GM12801 (cell line): Measurements from ENCODE around the gene OR10G7.

Source experiments
- TF ChIP-seq, protein P1 (sequence below): IDR thresholded peaks from one replicate; pipeline ENCODE4 v1.5.1; 2011; ENCODE audit warnings: control low read depth; ENCODE audit not compliant: insufficient read length; ENCODE audit errors: extremely low read depth

The OR10G7 gene, protein sequence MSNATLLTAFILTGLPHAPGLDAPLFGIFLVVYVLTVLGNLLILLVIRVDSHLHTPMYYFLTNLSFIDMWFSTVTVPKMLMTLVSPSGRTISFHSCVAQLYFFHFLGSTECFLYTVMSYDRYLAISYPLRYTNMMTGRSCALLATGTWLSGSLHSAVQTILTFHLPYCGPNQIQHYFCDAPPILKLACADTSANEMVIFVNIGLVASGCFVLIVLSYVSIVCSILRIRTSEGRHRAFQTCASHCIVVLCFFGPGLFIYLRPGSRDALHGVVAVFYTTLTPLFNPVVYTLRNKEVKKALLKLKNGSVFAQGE

DNA sequence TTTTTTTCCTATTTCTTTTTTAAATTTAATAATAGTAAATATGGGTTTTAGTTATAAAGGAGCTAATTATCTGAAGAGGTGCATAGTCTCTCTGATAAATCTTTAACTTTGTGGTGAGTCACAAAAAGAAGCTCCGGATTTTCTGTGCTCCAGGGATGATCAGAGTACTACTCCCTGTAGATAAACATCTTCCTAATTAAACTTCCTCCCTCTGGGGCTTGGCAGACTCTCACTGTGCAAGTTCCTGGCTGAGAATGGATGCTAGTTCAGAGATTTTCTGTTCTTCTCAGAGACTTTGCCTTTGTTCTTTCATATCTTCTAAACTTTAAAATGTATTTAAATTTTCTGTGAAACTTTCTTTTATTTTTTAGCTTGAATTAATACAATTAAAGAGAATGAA, at the start of gene OR10G7:
Gene OR10G7 (minus strand): TSS at position 72 of the 400 bp plus-strand sequence. CDS start 2,324 bp downstream, outside the sequence.
- TF ChIP-seq, protein P1, sequence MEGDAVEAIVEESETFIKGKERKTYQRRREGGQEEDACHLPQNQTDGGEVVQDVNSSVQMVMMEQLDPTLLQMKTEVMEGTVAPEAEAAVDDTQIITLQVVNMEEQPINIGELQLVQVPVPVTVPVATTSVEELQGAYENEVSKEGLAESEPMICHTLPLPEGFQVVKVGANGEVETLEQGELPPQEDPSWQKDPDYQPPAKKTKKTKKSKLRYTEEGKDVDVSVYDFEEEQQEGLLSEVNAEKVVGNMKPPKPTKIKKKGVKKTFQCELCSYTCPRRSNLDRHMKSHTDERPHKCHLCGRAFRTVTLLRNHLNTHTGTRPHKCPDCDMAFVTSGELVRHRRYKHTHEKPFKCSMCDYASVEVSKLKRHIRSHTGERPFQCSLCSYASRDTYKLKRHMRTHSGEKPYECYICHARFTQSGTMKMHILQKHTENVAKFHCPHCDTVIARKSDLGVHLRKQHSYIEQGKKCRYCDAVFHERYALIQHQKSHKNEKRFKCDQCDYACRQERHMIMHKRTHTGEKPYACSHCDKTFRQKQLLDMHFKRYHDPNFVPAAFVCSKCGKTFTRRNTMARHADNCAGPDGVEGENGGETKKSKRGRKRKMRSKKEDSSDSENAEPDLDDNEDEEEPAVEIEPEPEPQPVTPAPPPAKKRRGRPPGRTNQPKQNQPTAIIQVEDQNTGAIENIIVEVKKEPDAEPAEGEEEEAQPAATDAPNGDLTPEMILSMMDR = no peak

DNA sequence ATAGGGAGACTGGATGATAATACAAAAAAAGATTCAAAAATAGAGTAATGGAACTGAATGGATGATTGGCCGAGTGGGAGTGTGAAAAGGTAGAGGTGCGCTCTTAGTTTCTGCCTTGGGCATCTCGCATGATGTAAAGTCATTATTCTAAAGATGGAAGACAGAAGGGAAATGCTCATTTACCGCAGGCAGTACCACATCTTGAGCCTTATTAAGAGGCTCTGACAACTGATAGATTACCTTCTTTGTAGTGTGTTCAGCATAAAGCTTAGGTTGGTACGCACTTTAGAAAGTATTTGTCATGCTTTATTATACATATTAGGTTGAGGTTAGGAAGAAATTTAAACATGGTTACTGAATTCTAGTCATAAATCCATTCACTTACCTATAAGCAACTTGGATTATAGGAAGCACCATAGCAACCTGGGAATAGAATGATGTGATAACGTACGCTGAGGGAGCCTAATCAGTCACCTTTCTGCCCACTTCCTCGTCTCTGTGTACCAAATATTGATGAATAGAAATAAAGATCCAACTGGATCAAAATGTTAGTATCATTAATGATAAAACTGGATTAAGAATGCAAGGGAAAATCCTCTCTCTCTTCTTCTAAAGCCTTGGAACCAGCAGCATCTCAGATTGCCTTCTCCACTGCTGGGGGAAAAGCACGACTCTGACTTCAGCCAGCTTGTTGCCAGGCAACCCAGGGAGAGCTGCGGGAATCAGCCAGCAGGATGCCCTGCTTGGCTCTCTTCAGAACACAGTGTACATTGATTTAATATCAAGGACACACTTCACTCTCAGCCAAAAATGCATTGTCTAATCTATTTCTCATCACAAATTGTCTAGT, 45.1 kb upstream of the OR10G7 start:
- TF ChIP-seq, protein P1 = no peak

DNA sequence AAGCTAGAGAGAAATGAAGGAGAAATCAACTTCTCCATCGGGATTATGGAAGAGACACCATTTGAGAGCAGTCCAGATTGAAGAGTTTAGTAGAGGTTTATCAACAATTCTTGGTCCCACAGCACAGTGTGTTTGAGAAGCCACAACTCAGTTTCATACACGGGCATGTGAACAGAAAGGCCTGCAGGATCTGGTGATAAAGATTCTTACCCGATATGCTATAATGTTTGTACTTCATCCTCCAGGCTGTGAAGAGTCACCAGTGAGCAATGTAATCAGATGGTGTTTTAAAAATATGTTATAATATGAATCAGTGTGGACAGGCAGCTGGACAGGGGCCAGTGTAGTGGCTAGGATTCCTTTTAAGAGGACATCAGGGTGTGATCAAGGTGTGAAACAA, 44.5 kb upstream of the OR10G7 start:
- TF ChIP-seq, protein P1 = no peak

DNA sequence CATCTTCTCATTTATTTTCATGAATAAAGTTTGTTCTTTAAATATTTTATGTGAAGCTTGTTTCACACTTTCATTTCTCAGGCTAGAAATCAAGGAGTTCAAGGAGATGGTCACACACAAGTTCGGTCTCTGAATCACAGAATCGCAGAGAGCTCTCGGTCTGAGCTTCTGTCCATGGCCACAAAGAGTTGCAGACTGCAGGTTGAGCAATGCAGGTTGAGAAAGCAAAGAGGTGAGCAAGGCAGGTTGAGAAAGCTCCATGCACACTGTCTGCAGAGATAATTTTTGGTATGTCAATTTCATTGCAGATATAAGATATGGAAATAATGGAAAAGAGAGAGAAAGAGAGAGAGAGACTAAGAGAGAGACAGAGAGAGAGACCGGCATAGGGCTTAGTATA, 41.2 kb upstream of the OR10G7 start:
- TF ChIP-seq, protein P1 = no peak

DNA sequence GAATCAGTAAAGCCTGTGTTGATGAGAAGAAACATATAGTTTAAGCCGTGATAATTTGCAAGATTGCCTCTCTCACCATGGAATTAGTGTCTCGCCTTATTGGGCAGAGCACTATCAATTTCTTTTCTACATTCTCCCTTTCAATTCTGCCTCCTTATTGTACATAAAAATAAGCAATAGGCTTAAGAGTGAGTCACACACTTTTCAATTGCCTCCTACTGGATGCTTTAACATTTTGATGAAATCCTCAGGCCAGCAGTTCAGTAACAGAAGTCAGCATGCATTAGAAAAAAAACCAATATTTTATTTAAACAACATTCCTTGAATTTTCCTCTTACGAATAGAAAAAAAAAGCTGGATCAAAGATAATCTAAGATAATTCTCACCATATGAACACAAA, 40.4 kb upstream of the OR10G7 start:
- TF ChIP-seq, protein P1 = no peak

DNA sequence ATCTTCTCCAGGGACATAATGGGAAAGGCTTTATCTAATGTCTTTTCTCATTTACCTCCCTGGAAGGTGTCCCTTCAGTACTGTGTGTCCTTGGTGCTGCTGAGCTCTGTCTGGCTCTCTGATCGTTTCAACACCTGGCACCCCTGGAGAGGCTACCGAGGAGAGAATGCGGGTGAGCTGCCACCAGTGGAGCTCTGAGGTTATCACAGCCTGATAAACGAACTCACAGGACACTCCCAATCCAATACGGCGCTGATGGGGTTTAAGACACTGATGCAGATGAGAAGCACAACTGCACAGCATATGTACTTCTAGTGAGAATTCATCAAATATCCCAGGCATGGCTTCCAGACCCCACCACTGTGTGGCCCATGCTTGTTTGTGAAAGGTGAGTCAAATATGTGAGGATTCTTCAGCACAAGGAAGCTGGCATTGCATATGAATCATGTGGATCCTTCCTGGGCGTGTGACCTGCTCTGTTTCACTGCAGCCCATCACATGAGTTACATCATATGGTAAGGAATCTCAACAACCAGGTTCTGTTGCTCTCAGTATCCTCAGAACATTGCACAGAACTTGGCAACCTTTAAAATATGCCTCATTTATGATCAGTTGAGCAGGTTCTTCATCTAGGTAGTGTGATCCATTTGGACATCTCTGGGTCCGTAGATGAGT, 39.3 kb upstream of the OR10G7 start:
- TF ChIP-seq, protein P1 = no peak

DNA sequence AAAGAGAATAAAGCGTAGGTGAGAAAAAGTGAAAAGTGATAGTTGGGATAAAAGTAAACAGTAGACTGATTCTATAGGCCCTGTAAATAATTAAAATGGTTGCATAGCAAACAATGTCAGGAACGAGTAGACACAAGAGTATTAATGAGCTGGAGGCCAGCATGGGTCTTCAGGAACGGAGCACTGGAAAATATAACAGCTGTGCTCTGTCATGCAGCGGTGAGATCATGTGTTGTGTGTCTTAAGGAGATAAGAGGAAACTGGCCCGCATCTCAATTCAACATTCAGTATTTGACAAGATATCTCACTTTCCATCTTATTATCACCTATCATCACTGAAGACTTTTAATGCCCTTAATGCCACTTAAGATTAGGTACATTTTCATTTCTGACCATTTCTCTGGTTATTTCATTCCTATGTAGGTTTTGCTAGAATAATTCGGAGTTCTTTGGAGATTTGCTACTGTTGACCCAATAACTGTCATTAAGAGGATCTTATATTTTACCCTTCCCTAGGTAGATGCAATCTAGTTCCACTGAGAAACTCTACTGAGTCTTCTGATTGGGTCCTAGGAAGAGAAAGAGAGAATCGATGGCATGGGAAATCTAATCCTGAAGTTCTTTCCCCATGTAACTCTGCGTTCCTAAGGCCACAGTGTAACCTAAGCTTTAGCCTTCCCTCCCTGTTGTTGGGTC, 38.7 kb upstream of the OR10G7 start:
- TF ChIP-seq, protein P1 = no peak
